Ovary (tissue), 9 donors: ENCODE results near the gene ZNF593. TPM values are rescaled to one million over a fixed set of nuclear protein-coding genes. Genes with fewer than 3 reads are reported as not detected.

Source experiments
- DNase-seq, 5 donors: peaks; one replicate each; pipeline ENCODE4 v3.0.0-alpha.2; 2019 to 2020
- H3K27ac ChIP-seq, 2 donors: fragments of 200-600 bp; one replicate each; pipeline versions ENCODE4 v1.5.1 to v1.8.0; 2019 to 2022
- H3K27me3 ChIP-seq: fragments of 200-600 bp; one replicate; pipeline ENCODE4 v1.8.0; 2022
- H3K36me3 ChIP-seq: fragments of 200-600 bp; sonication (generic); one replicate; pipeline ENCODE4 v1.5.1; 2019
- H3K4me1 ChIP-seq: one replicate; pipeline ENCODE4 v1.8.1; 2013; ENCODE audit warnings: mild to moderate bottlenecking, moderate library complexity; ENCODE audit not compliant: insufficient read depth
- H3K4me3 ChIP-seq: fragments of 200-600 bp; sonication (generic); one replicate; pipeline ENCODE4 v1.5.1; 2017
- H3K9me3 ChIP-seq, 2 donors: fragments of 200-600 bp in 1 of 2; sonication (generic) in 1 of 2; one replicate each; pipeline versions ENCODE4 v1.5.1 to v1.8.1; 2013 to 2019; ENCODE audit warnings: mild to moderate bottlenecking in 1 of 2, moderate library complexity in 1 of 2
- CTCF ChIP-seq, 3 donors: fragments of 450-650 bp in 2 of 3; fragments of 200-600 bp in 1 of 3; IDR thresholded peaks; one replicate each; pipeline versions ENCODE4 v1.5.1 to v1.8.0; 2016 to 2022; ENCODE audit warnings: antibody characterized with exemption in 3 of 3, mild to moderate bottlenecking in 1 of 3
- EP300 ChIP-seq: sonication (generic); formaldehyde crosslinking; IDR thresholded peaks from one replicate; pipeline ENCODE4 v1.6.1; 2017; ENCODE audit warnings: antibody characterized with exemption
- POLR2A ChIP-seq: fragments of 450-650 bp; IDR thresholded peaks from one replicate; pipeline ENCODE4 v1.6.1; 2017; ENCODE audit warnings: antibody characterized with exemption, mild to moderate bottlenecking, moderate library complexity
- WGBS, 3 donors: extraction: QIAGEN DNeasy Blood & Tissue Kit in 1 of 3; methylation state at CpG; one replicate each; pipeline versions ENCODE4 v1.1.5 to v1.1.7; 2013 to 2017; 5-methylcytosine and 5-hydroxymethylcytosine counted together
- intact Hi-C, 4 donors: fragments of 100-400 bp; cut with DNase I; formaldehyde crosslinking; loops; one replicate each; pipeline versions ENCODE4 v1.11.0 to v1.15.1; 2022 to 2023
- polyA plus RNA-seq, 2 donors: library from polyadenylated mRNA; stranded (reverse); fragments of 200-250 nt in 1 of 2; fragments of 350-450 nt in 1 of 2; fragmentation: Illumina TruSeq in 1 of 2; extraction: RNeasy Lipid Tissue Mini Kit (QIAGEN cat#74804) in 1 of 2; gene quantifications; one replicate each; pipeline ENCODE4 v1.2.3, GENCODE V29; 2013 to 2014
- total RNA-seq, 7 donors: library from RNA; depleted of rRNA in 2 of 7; stranded (reverse); fragments of >200 nt in 2 of 7; fragmentation: NEBNext Ultra II Directional in 3 of 7; extraction: Animal tissue kit (Norgen Biotek cat#: 25700) in 3 of 7; gene quantifications; one replicate each; pipeline versions ENCODE4 v1.1.0 to v1.2.4, GENCODE V29; 2016 to 2023
- donor health status: DM: no; HTN: no; CAD: no; lungs with moderate emphysema.
- donor health status: DM: no; HTN: no; CAD: no.
- donor health status: Bipolar disorder and iron deficiency.
- donor health status: DM: yes; HTN: yes; CAD: no.
- donor health status: DM: no; HTN: no; CAD: no.
- donor health status: DM: yes; HTN: yes; CAD: no.

The ZNF593 gene
- total and polyA plus RNA-seq, 9 donors = 1.8 to 62.5 (median 36.5) TPM

DNA sequence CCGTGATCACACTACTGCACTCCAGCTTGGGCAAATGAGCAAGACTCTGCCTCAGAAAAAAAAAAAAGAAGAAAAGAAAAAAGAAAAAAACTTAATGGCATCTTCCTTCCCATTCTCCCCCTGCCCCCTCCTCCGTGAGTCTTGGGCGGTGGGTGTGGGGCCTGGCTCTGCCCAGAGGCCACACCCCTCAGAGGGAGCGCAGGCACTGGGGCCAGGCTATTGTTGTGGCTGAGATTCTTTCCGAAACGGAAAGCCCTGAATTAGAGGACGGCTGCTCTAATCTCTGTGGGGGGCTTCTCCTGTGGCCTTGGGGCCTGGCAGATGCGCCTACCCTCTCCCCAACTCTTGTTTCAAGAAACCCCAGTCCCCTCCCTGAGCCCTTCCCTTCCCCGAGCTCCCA lies 15.0 kb upstream of the ZNF593 start:
- no peaks in the 10 kb centered on the region for H3K4me1 ChIP-seq
- no peak overlapping the region for H3K27ac ChIP-seq
- H3K9me3 ChIP-seq = no peaks in the 10 kb centered on the region
- H3K4me3 ChIP-seq = no peak overlapping the region
- intact Hi-C loops = loop anchor here in 2 of 4 donors (5.0 to 10.0 kb wide), 2 partner anchors 52 to 120 kb away; no protein-coding TSS in a partner anchor
- no peak for TF ChIP-seq POLR2A
- no peak for TF ChIP-seq EP300
- no peak for TF ChIP-seq CTCF (IDR thresholded peaks at IDR 0.05)
- no peaks in the 10 kb centered on the region for H3K27me3 ChIP-seq
- no peaks in the 10 kb centered on the region for H3K36me3 ChIP-seq
- WGBS, 3 donors = 24 to 36% (median 33%) methylated on average over 9 of the region's 9 CpGs
- DNase-seq = no peak

DNA sequence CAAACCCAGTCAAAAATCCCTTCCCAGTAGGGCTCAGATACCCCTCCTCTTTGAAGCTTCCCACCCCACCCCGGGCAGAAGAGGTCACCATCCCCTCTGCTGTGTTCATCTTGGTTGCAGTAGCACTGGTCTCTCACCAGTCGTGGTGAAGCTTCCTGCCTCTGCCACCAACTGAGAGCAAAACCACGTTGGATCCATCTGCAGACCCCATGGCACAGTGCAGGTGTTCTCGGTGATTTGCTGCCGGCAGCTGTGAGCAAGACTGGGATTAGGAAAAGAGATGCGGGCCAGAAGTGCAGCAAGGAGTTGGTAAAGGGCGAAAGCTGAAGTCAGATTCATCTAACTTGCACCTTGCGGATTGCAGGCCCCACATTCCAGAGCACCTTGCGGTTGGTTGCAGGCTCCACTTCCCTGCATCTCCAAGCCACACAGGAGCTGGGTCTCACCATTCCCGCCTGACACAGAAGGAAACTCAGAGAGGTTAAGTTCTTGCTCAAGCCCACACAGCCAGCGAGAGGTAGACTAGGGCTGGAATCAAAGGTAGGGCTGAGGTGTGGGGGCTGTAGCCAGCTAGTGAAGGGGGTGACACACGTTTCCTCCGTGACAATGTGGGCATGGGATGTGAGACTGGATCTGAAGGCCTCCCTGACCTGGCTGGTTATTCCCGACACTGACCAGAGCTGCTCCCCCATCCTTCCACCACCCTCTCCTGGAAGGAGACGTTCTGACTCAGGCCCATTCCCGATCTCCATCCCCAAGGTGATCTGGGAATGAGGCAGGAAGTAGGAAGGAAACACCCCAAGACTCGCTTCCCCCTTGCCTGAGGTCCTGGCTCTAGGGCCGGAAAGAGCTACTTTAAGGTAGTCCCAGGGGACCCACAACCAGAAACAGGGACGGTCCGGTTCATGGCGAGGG lies 14.1 kb upstream of the ZNF593 start:
- no peak overlapping the region for H3K27ac ChIP-seq
- TF ChIP-seq POLR2A (no peak), EP300 (no peak), CTCF (IDR thresholded peaks at IDR 0.05) (no peak)

DNA sequence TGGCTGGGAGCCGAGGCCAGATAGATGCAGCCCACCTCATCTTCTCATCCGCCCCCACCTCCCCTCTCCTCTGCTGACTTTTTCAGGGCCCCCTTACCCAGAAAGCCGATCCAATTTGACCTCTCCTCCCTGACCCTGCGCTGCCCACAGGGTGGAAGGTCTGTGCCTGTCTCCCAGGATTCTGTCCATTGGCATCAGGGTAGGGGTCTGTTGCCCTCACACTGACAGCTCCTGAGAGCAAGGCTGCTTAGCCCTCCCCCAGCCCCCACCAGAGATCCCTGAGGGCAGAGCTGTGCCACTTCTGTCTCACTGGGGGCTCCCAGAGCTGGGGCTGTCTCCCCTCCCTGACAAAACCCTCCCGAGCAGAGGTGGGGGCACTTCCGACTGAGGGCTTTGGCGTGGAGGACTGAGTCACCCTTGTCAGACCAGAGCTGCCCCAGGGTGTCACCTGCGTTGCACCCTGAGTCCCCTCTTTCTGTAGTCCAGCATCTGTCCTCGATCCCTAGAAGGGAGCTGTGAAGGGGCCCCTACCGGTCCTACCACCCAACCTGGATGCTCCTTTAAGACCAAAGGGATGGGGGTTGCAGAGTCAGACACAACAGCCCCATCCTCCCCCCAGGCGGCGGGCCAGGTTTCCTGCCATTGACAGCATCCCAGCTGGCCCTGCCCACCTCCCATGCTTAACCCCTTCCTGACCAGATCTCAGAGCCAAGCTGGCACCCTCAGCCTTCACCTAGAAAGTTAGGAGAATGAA lies 13.2 kb upstream of the ZNF593 start:
- H3K9me3 ChIP-seq = no peaks in the 10 kb centered on the region
- H3K4me1 ChIP-seq = peaks cover 3% of the 10 kb centered on the region
- no peak for DNase-seq
- no peaks in the 10 kb centered on the region for H3K27me3 ChIP-seq
- no peaks in the 10 kb centered on the region for H3K36me3 ChIP-seq
- no peak overlapping the region for H3K27ac ChIP-seq
- TF ChIP-seq CTCF (IDR thresholded peaks at IDR 0.05) (no peak), EP300 (no peak), POLR2A (no peak)
- H3K4me3 ChIP-seq = no peak overlapping the region
- WGBS, 3 donors = 22 to 25% (median 24%) methylated on average over 12 of the region's 12 CpGs
- intact Hi-C loops = loop anchor here in 2 of 4 donors (5.0 to 10.0 kb wide), 2 partner anchors 54 to 122 kb away; no protein-coding TSS in a partner anchor

More for the DNA sequence above, 14.1 kb upstream of the ZNF593 start:
- intact Hi-C loops = loop anchor here in 2 of 4 donors (5.0 to 10.0 kb wide), 2 partner anchors 53 to 121 kb away; no protein-coding TSS in a partner anchor
- DNase-seq = no peak
- no peaks in the 10 kb centered on the region for H3K9me3 ChIP-seq
- H3K36me3 ChIP-seq = no peaks in the 10 kb centered on the region
- H3K4me3 ChIP-seq = no peak overlapping the region
- no peaks in the 10 kb centered on the region for H3K27me3 ChIP-seq
- no peaks in the 10 kb centered on the region for H3K4me1 ChIP-seq
- 46 to 62% (median 49%) methylated on average over 21 of the region's 21 CpGs for WGBS, 3 donors

DNA sequence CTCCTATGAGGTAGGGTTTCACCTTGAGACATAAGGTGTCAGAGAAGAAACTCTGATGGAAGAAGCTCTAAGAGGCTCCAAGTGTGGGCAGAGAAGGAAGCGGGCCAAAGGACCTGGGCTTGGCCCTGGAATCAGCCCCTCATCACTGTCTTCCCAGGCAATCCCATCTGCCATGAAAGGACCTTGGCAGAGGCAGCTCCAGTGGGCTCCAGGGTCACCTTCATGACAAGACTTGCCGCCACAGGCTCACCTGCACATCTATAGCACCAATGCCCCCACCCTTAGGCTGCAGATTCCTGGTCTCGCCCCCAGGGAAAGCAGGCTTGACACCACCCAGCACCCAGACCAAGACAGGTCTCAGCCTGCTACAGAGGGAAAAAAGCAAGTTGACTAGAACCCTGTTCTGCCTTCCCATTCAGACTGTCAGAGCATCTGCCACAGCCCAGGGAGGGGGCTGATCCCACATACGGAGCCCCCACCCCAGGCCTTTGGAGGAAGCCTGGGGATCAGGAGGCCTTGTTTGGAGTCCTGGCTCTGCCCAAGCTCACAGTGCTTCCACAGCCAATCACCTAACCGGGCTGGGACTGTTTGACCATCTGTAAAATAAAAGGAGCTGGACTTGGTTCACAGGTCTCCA lies 11.3 kb upstream of the ZNF593 start:
- TF ChIP-seq CTCF (IDR thresholded peaks at IDR 0.05) (no peak), POLR2A (no peak), EP300 (no peak)
- no peak for DNase-seq
- Histone ChIP-seq H3K27ac (no peak overlapping the region), H3K4me1 (peaks cover 3% of the 10 kb centered on the region), H3K27me3 (no peaks in the 10 kb centered on the region), H3K4me3 (no peak overlapping the region), H3K36me3 (no peaks in the 10 kb centered on the region), H3K9me3 (no peaks in the 10 kb centered on the region)
- WGBS, 3 donors = 78 to 83% (median 78%) methylated on average over 5 of the region's 5 CpGs
- intact Hi-C loops = loop anchor here in 2 of 4 donors (5.0 to 10.0 kb wide), 2 partner anchors 56 to 124 kb away; no protein-coding TSS in a partner anchor
